HCT116 (cell line): ENCODE data around the gene DNMT3A. TPM values are rescaled to one million over a fixed set of nuclear protein-coding genes. Genes with fewer than 3 reads are reported as not detected.

Experiments
- ATAC-seq: fragments of 200-7000 bp; cut with Tn5 transposase; 2 replicates; pipeline ENCODE4 v1.9.1; 2020; ENCODE audit warnings: mild to moderate bottlenecking, moderate library complexity
- BruUV-seq: library from RNA; stranded (reverse); fragments of 400-500 nt; replicated peaks from 2 replicates; lab custom pipeline; 2021; lab: Mats Ljungman, UMichigan
- CTCF ChIA-PET: fragments of 300-600 bp; sonication (Branson Sonifier 250); formaldehyde crosslinking; loops from one replicate; lab custom pipeline; 2021; ENCODE audit warnings: antibody characterized with exemption; lab: Charles Lee
- POLR2A ChIA-PET: fragments of 300-600, 350-600 bp; sonication (Branson Sonifier 250); formaldehyde crosslinking; loops from one replicate; lab custom pipeline; 2021; ENCODE audit warnings: antibody characterized with exemption; lab: Charles Lee
- RAD21 ChIA-PET, 2 experiments: fragments of 300-600 bp; sonication (Branson Sonifier 250); formaldehyde crosslinking; loops; one replicate each; lab custom pipeline; 2023; ENCODE audit warnings: low total read pairs in 2 of 2; ENCODE audit not compliant: uncharacterized antibody in 2 of 2, unreplicated experiment in 2 of 2, low non-redundant PET in 1 of 2; lab: Charles Lee
- DNase-seq: peaks from one replicate; pipeline ENCODE4 v3.0.0-alpha.2; 2010; ENCODE audit warnings: low read depth, low spot score
- H2AFZ ChIP-seq: fragments of 200-600 bp; shearing (Covaris generic), sonication (generic); 2 replicates; pipeline ENCODE4 v1.6.1; 2017; ENCODE audit warnings: low read depth, mixed run types, mixed read lengths, antibody characterized with exemption, low read length; ENCODE audit not compliant: poor library complexity, severe bottlenecking
- H3K27ac ChIP-seq: 2 replicates; pipeline ENCODE4 v1.5.1; 2012; ENCODE audit warnings: low read depth, low read length
- H3K27me3 ChIP-seq: fragments of 200-600 bp; sonication (generic); 2 replicates; pipeline ENCODE4 v1.6.1; 2016; ENCODE audit warnings: mixed run types, low read length, mixed read lengths; ENCODE audit not compliant: insufficient read depth
- H3K36me3 ChIP-seq, 2 experiments: fragments of 200-500 bp in 1 of 2; fragments of 200-600 bp in 1 of 2; sonication (Bioruptor generic) in 1 of 2; sonication (generic) in 1 of 2; 2 replicates each; pipeline versions ENCODE4 v1.5.1 to v1.6.1; 2014 to 2016; ENCODE audit warnings: low read length in 2 of 2, inconsistent platforms in 1 of 2, mixed read lengths in 1 of 2, mixed run types in 1 of 2; ENCODE audit not compliant: insufficient read depth in 2 of 2, control insufficient read depth in 1 of 2
- H3K4me1 ChIP-seq, 2 experiments: fragments of 200-600 bp in 1 of 2; sonication (generic) in 1 of 2; 2 replicates each; pipeline versions ENCODE4 v1.5.1 to v1.6.1; 2012 to 2017; ENCODE audit warnings: low read length in 2 of 2, inconsistent platforms in 1 of 2, mild to moderate bottlenecking in 1 of 2, mixed read lengths in 1 of 2, mixed run types in 1 of 2, moderate library complexity in 1 of 2; ENCODE audit not compliant: insufficient read depth in 2 of 2, control insufficient read depth in 1 of 2
- H3K4me2 ChIP-seq: fragments of 200-600 bp; sonication (generic); 2 replicates; pipeline ENCODE4 v1.6.1; 2017; ENCODE audit warnings: mixed run types, low read length, mixed read lengths
- H3K4me3 ChIP-seq, 2 experiments: fragments of 200-600 bp in 1 of 2; sonication (generic) in 1 of 2; replicated peaks in 1 of 2; 2 replicates each; pipeline ENCODE4 v1.5.1; 2011 to 2016; ENCODE audit warnings: low read length in 2 of 2, control low read depth in 1 of 2, low read depth in 1 of 2, mild to moderate bottlenecking in 1 of 2, mixed read lengths in 1 of 2, mixed run types in 1 of 2
- H3K79me2 ChIP-seq: fragments of 200-600 bp; sonication (generic); 2 replicates; pipeline ENCODE4 v1.6.1; 2017; ENCODE audit warnings: mild to moderate bottlenecking, mixed run types, low read length, moderate library complexity, mixed read lengths; ENCODE audit not compliant: insufficient read depth
- H3K9ac ChIP-seq: fragments of 200-600 bp; sonication (generic); 2 replicates; pipeline ENCODE4 v1.6.1; 2016; ENCODE audit warnings: low read length, mixed read lengths
- H3K9me2 ChIP-seq: fragments of 200-600 bp; sonication (generic), shearing (Covaris generic); 2 replicates; pipeline ENCODE4 v1.6.1; 2017; ENCODE audit warnings: mixed run types, mild to moderate bottlenecking, moderate library complexity; ENCODE audit not compliant: insufficient read depth
- H3K9me3 ChIP-seq, 2 experiments: fragments of 200-500 bp in 1 of 2; fragments of 200-600 bp in 1 of 2; sonication (Bioruptor generic) in 1 of 2; sonication (generic) in 1 of 2; 2 replicates each; pipeline ENCODE4 v1.6.1; 2014 to 2017; ENCODE audit warnings: low read length in 2 of 2, mixed read lengths in 2 of 2, inconsistent platforms in 1 of 2, low read depth in 1 of 2, mild to moderate bottlenecking in 1 of 2, mixed run types in 1 of 2, moderate library complexity in 1 of 2; ENCODE audit not compliant: control insufficient read depth in 1 of 2, insufficient read depth in 1 of 2
- H4K20me1 ChIP-seq: fragments of 200-600 bp; sonication (generic), shearing (Covaris generic); 2 replicates; pipeline ENCODE4 v1.6.1; 2017; ENCODE audit warnings: mixed run types, mild to moderate bottlenecking, moderate library complexity; ENCODE audit not compliant: insufficient read depth
- CBX3 ChIP-seq: IDR thresholded peaks from 2 replicates; pipeline ENCODE4 v1.6.1; 2012; ENCODE audit warnings: low read depth
- CEBPB ChIP-seq: IDR thresholded peaks from 2 replicates; pipeline ENCODE4 v1.6.1; 2012; ENCODE audit warnings: low read depth
- EGR1 ChIP-seq: IDR thresholded peaks from 2 replicates; pipeline ENCODE4 v1.6.1; 2012; ENCODE audit warnings: low read depth
- ELF1 ChIP-seq: IDR thresholded peaks from 2 replicates; pipeline ENCODE4 v1.6.1; 2012; ENCODE audit warnings: low read depth, borderline replicate concordance
- EZH2 ChIP-seq: fragments of 200-600 bp; sonication (generic); IDR thresholded peaks from 2 replicates; pipeline ENCODE4 v1.6.1; 2017; ENCODE audit warnings: antibody characterized with exemption, mixed run types
- EZH2phosphoT487 ChIP-seq: fragments of 200-600 bp; IDR thresholded peaks from 2 replicates; pipeline ENCODE4 v1.6.1; 2018; ENCODE audit warnings: antibody characterized with exemption, borderline replicate concordance
- FOSL1 ChIP-seq: IDR thresholded peaks from 2 replicates; pipeline ENCODE4 v1.6.1; 2012; ENCODE audit warnings: low read depth
- JUND ChIP-seq: IDR thresholded peaks from 2 replicates; pipeline ENCODE4 v1.6.1; 2012
- POLR2A ChIP-seq: IDR thresholded peaks from 2 replicates; pipeline ENCODE4 v1.7.0; 2011; ENCODE audit warnings: borderline replicate concordance; ENCODE audit not compliant: insufficient read depth, insufficient read length; ENCODE audit errors: extremely low read depth
- RAD21 ChIP-seq: IDR thresholded peaks from 2 replicates; pipeline ENCODE4 v1.6.1; 2012; ENCODE audit warnings: low read depth, mild to moderate bottlenecking
- SP1 ChIP-seq: IDR thresholded peaks from 2 replicates; pipeline ENCODE4 v1.6.1; 2012; ENCODE audit warnings: low read depth
- ZBTB33 ChIP-seq: IDR thresholded peaks from 2 replicates; pipeline ENCODE4 v1.6.1; 2011; ENCODE audit warnings: mild to moderate bottlenecking, low read length, moderate library complexity; ENCODE audit not compliant: insufficient replicate concordance; ENCODE audit errors: extremely low read depth
- ZFX ChIP-seq: fragments of 450-650 bp; IDR thresholded peaks from 2 replicates; pipeline ENCODE4 v1.6.1; 2017
- intact Hi-C: fragments of 100-400 bp; cut with micrococcal nuclease; formaldehyde crosslinking; loops from 2 replicates; pipeline ENCODE4 v1.10.0; 2022
- total RNA-seq: library from RNA; stranded (reverse); gene quantifications from one replicate; pipeline ENCODE4 v1.2.1, GENCODE V29; 2021; ENCODE audit not compliant: unreplicated experiment
- TF ChIP-seq, protein P1 (sequence below): IDR thresholded peaks from 2 replicates; pipeline ENCODE4 v1.6.1; 2012; ENCODE audit warnings: low read depth

DNMT3A gene
- total RNA-seq, 1 experiment from 2014 or later: 14.3 TPM

GRCh38 chr2:25265001-25265400 lies 76.7 kb downstream of the DNMT3A start:
- Histone ChIP-seq H3K9me3 (no peaks in the 10 kb centered on the region), H3K27ac (no peak overlapping the region), H3K27me3 (no peaks in the 10 kb centered on the region), H2AFZ (no peak overlapping the region), H3K4me2 (no peak overlapping the region), H4K20me1 (no peaks in the 10 kb centered on the region; the same call in 1 of the 2 replicates), H3K9ac (no peak overlapping the region), H3K9me2 (no peaks in the 10 kb centered on the region), H3K4me3 (no peak overlapping the region), H3K79me2 (no peaks in the 10 kb centered on the region), H3K4me1 (no peaks in the 10 kb centered on the region), H3K36me3 (peaks cover 0 to 2% of the 10 kb centered on the region in 2 experiments; a peak in 1 of 4 replicates)
- ChIA-PET POLR2A (no interaction called here), CTCF (no interaction called here), RAD21 (interaction anchor here in 1 of 2 experiments (0.7 kb wide), 1 partner anchor 1039 kb away, joined by 4 read pairs; no protein-coding TSS in a partner anchor)
- TF ChIP-seq, protein P1, sequence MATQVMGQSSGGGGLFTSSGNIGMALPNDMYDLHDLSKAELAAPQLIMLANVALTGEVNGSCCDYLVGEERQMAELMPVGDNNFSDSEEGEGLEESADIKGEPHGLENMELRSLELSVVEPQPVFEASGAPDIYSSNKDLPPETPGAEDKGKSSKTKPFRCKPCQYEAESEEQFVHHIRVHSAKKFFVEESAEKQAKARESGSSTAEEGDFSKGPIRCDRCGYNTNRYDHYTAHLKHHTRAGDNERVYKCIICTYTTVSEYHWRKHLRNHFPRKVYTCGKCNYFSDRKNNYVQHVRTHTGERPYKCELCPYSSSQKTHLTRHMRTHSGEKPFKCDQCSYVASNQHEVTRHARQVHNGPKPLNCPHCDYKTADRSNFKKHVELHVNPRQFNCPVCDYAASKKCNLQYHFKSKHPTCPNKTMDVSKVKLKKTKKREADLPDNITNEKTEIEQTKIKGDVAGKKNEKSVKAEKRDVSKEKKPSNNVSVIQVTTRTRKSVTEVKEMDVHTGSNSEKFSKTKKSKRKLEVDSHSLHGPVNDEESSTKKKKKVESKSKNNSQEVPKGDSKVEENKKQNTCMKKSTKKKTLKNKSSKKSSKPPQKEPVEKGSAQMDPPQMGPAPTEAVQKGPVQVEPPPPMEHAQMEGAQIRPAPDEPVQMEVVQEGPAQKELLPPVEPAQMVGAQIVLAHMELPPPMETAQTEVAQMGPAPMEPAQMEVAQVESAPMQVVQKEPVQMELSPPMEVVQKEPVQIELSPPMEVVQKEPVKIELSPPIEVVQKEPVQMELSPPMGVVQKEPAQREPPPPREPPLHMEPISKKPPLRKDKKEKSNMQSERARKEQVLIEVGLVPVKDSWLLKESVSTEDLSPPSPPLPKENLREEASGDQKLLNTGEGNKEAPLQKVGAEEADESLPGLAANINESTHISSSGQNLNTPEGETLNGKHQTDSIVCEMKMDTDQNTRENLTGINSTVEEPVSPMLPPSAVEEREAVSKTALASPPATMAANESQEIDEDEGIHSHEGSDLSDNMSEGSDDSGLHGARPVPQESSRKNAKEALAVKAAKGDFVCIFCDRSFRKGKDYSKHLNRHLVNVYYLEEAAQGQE: no peak
- TF ChIP-seq EGR1: no peak
- TF ChIP-seq POLR2A: no peak
- TF ChIP-seq FOSL1: no peak
- no peak for TF ChIP-seq ELF1
- TF ChIP-seq EZH2: no peak
- TF ChIP-seq JUND: no peak
- TF ChIP-seq CBX3: no peak
- TF ChIP-seq ZFX: no peak
- no peak for TF ChIP-seq CEBPB
- TF ChIP-seq RAD21: no peak
- no peak for TF ChIP-seq SP1
- TF ChIP-seq EZH2phosphoT487: no peak
- TF ChIP-seq ZBTB33: no peak
- no TSS peak for BruUV-seq
- DNase-seq: no peak
- intact Hi-C loops: no loop called here
- no peak for ATAC-seq
